HepG2 (cell line): ENCODE results near the gene WNT9A. TPM values are rescaled to one million over a fixed set of nuclear protein-coding genes. Genes with fewer than 3 reads are reported as not detected.

ENCODE experiments used
- ATAC-seq: fragments of 200-7000 bp; cut with Tn5 transposase; 3 replicates; pipeline ENCODE4 v1.9.1; 2020; ENCODE audit warnings: mild to moderate bottlenecking, moderate library complexity
- BruUV-seq: library from RNA; stranded (reverse); fragments of 400-500 nt; replicated peaks from 2 replicates; lab custom pipeline; 2021; lab: Mats Ljungman, UMichigan
- CTCF ChIA-PET: fragments of 300-600 bp; formaldehyde crosslinking; extraction: SDS; loops from one replicate; lab custom pipeline; 2021; ENCODE audit warnings: low total read pairs, inconsistent platforms, low intra/inter-chr PET ratio; lab: Yijun Ruan, JAX
- POLR2A ChIA-PET: fragments of 350-600 bp; sonication (Branson Sonifier 250); formaldehyde crosslinking; loops from one replicate; lab custom pipeline; 2020; ENCODE audit warnings: antibody characterized with exemption, inconsistent platforms; lab: Yijun Ruan, JAX
- DNase-seq: peaks from one replicate; pipeline ENCODE4 v3.0.0-alpha.2; 2015; ENCODE audit warnings: low spot score
- FAIRE-seq: peaks from 3 replicates; lab custom pipeline; 2011; peaks lifted over from hg19 to GRCh38; lab: Jason Lieb, UNC
- H2AFZ ChIP-seq: one replicate; pipeline ENCODE4 v1.6.1; 2011; ENCODE audit warnings: low read length, inconsistent platforms
- H3K27ac ChIP-seq: fragments of 300-600 bp; 3 replicates; pipeline ENCODE4 v1.8.0; 2011; ENCODE audit warnings: mixed run types, mild to moderate bottlenecking, mixed read lengths, low read length, inconsistent platforms; ENCODE audit not compliant: insufficient read depth; ENCODE audit errors: extremely low read length
- H3K27me3 ChIP-seq, 2 experiments: fragments of 200-600 bp in 1 of 2; 2 replicates in 1 of 2; 3 replicates in 1 of 2; pipeline versions ENCODE4 v1.6.0 to v1.8.0; 2011; ENCODE audit warnings: low read length in 2 of 2, mild to moderate bottlenecking in 2 of 2, moderate library complexity in 2 of 2, inconsistent platforms in 1 of 2; ENCODE audit not compliant: insufficient read depth in 2 of 2, control insufficient read depth in 1 of 2
- H3K36me3 ChIP-seq, 2 experiments: fragments of 200-600 bp in 1 of 2; replicated peaks in 1 of 2; 2 replicates in 1 of 2; 3 replicates in 1 of 2; pipeline versions ENCODE4 v1.5.1 to v1.8.0; 2011; ENCODE audit warnings: low read length in 2 of 2, inconsistent platforms in 1 of 2; ENCODE audit not compliant: insufficient read depth in 2 of 2, control insufficient read depth in 1 of 2
- H3K4me1 ChIP-seq: 2 replicates; pipeline ENCODE4 v1.5.1; 2012; ENCODE audit warnings: low read length, inconsistent platforms; ENCODE audit not compliant: insufficient read depth
- H3K4me2 ChIP-seq: 2 replicates; pipeline ENCODE4 v1.6.0; 2011; ENCODE audit warnings: low read depth, low read length, inconsistent platforms
- H3K4me3 ChIP-seq, 3 experiments: fragments of 200-600 bp in 1 of 3; sonication (generic), shearing (Covaris generic) in 1 of 3; replicated peaks in 1 of 3; 2 replicates each; pipeline ENCODE4 v1.5.1; 2011 to 2016; ENCODE audit warnings: low read length in 3 of 3, inconsistent platforms in 2 of 3, low read depth in 2 of 3, mild to moderate bottlenecking in 2 of 3, control low read depth in 1 of 3, mixed read lengths in 1 of 3; ENCODE audit not compliant: insufficient read depth in 1 of 3
- H3K79me2 ChIP-seq: one replicate; pipeline ENCODE4 v1.6.1; 2011; ENCODE audit warnings: low read length, inconsistent platforms; ENCODE audit not compliant: insufficient read depth
- H3K9ac ChIP-seq: 2 replicates; pipeline ENCODE4 v1.6.0; 2011; ENCODE audit warnings: mild to moderate bottlenecking, low read depth, low read length, inconsistent platforms; ENCODE audit not compliant: insufficient read depth
- H3K9me3 ChIP-seq: 2 replicates; pipeline ENCODE4 v1.5.1; 2012; ENCODE audit warnings: mild to moderate bottlenecking, low read length
- H4K20me1 ChIP-seq: 2 replicates; pipeline ENCODE4 v1.6.0; 2011; ENCODE audit warnings: inconsistent platforms, mild to moderate bottlenecking, low read length, moderate library complexity; ENCODE audit not compliant: insufficient read depth
- CCDC6 ChIP-seq: sonication (generic); formaldehyde crosslinking; IDR thresholded peaks from 2 replicates; pipeline ENCODE4 v1.8.1; 2022; ENCODE audit warnings: mild to moderate bottlenecking, missing genetic modification reagents, moderate library complexity
- KLF11 ChIP-seq: IDR thresholded peaks from 2 replicates; pipeline ENCODE4 v1.6.1; 2016; ENCODE audit warnings: missing compliant biosample characterization
- MAF1 ChIP-seq: sonication (generic); formaldehyde crosslinking; IDR thresholded peaks from 2 replicates; pipeline ENCODE4 v1.5.0; 2020; ENCODE audit warnings: missing genetic modification reagents, borderline replicate concordance
- MAZ ChIP-seq, 2 experiments: sonication (generic) in 1 of 2; formaldehyde crosslinking in 1 of 2; IDR thresholded peaks; 2 replicates each; pipeline versions ENCODE4 v1.5.0 to v1.6.1; 2012 to 2020; ENCODE audit warnings: low read depth in 2 of 2, mild to moderate bottlenecking in 2 of 2, borderline replicate concordance in 1 of 2, improper control_type of control experiment in 1 of 2, low read length in 1 of 2, missing genetic modification reagents in 1 of 2, moderate library complexity in 1 of 2
- NKX3-1 ChIP-seq: sonication (generic); formaldehyde crosslinking; IDR thresholded peaks from 2 replicates; pipeline ENCODE4 v1.5.0; 2020; ENCODE audit warnings: missing genetic modification reagents
- NR2F1 ChIP-seq, 2 experiments: fragments of 450-650 bp in 1 of 2; formaldehyde crosslinking in 1 of 2; IDR thresholded peaks; 2 replicates each; pipeline versions ENCODE4 v1.5.0 to v1.6.1; 2016 to 2020; ENCODE audit warnings: mild to moderate bottlenecking in 1 of 2, missing compliant biosample characterization in 1 of 2, missing genetic modification reagents in 1 of 2, moderate library complexity in 1 of 2
- PCBP2 ChIP-seq: fragments of 200-400 bp; formaldehyde crosslinking; optimal IDR thresholded peaks from 2 replicates; pipeline ENCODE3; 2018; ENCODE audit warnings: low read length, low read depth; ENCODE audit not compliant: poor library complexity, severe bottlenecking
- SCMH1 ChIP-seq: sonication (generic); formaldehyde crosslinking; IDR thresholded peaks from 2 replicates; pipeline ENCODE4 v1.9.0; 2021; ENCODE audit warnings: missing genetic modification reagents, mild to moderate bottlenecking, borderline replicate concordance
- STAG1 ChIP-seq: sonication (generic); formaldehyde crosslinking; IDR thresholded peaks from 2 replicates; pipeline ENCODE4 v1.4.0; 2020; ENCODE audit warnings: missing genetic modification reagents
- TBX2 ChIP-seq: sonication (generic); formaldehyde crosslinking; IDR thresholded peaks from 2 replicates; pipeline ENCODE4 v1.5.0; 2020; ENCODE audit warnings: missing genetic modification reagents, mild to moderate bottlenecking, borderline replicate concordance
- ZBTB37 ChIP-seq: sonication (generic); formaldehyde crosslinking; IDR thresholded peaks from 2 replicates; pipeline ENCODE4 v1.4.0; 2020; ENCODE audit warnings: mild to moderate bottlenecking, missing genetic modification reagents
- ZBTB38 ChIP-seq: sonication (generic); formaldehyde crosslinking; IDR thresholded peaks from 2 replicates; pipeline ENCODE4 v1.5.1; 2020; ENCODE audit warnings: mild to moderate bottlenecking, missing genetic modification reagents
- ZNF572 ChIP-seq: sonication (generic); formaldehyde crosslinking; IDR thresholded peaks from 2 replicates; pipeline ENCODE4 v1.5.1; 2020; ENCODE audit warnings: mild to moderate bottlenecking, missing genetic modification reagents
- ZNF792 ChIP-seq: IDR thresholded peaks from 2 replicates; pipeline ENCODE4 v1.6.1; 2016
- WGBS: methylation state at CpG from one replicate; pipeline ENCODE4 v1.1.6; 2017; ENCODE audit warnings: low lambda C conversion rate; 5-methylcytosine and 5-hydroxymethylcytosine counted together
- in situ Hi-C: cut with HindIII; loops from 2 replicates; pipeline ENCODE4 v1.10.0; 2017; ENCODE audit warnings: low pct_unique_long_range_greater_than_20kb; ENCODE audit not compliant: extremely low pct_ligation_motif_present
- intact Hi-C: fragments of 100-400 bp; cut with micrococcal nuclease; formaldehyde crosslinking; loops from one replicate; pipeline ENCODE4 v1.10.0; 2022; ENCODE audit not compliant: unreplicated experiment
- polyA plus RNA-seq, 8 experiments: library from polyadenylated mRNA; depleted of rRNA in 3 of 8; stranded (reverse) in 7 of 8; unstranded in 1 of 8; fragments of >200 nt; fragmentation: Illumina TruSeq in 4 of 8; extraction: Trizol in 4 of 8; gene quantifications; 2 replicates each; pipeline versions ENCODE4 v1.2.1 to v1.2.3, GENCODE V29; 2011 to 2016; ENCODE audit warnings: low read depth in 4 of 8, missing spikeins in 1 of 8, mixed read lengths in 1 of 8; ENCODE audit not compliant: insufficient read depth in 1 of 8
- total RNA-seq, 5 experiments: library from RNA; depleted of rRNA; stranded (reverse); fragments of >200 nt; fragmentation: Illumina TruSeq; extraction: Trizol; gene quantifications; 2 replicates each; pipeline ENCODE4 v1.2.3, GENCODE V29; 2016; ENCODE audit warnings: low read depth in 1 of 5
- TF ChIP-seq, protein P1 (sequence below): sonication (generic); formaldehyde crosslinking; IDR thresholded peaks from 2 replicates; pipeline ENCODE4 v1.5.1; 2020; ENCODE audit warnings: mild to moderate bottlenecking, missing genetic modification reagents, moderate library complexity
- TF ChIP-seq, protein P2 (sequence below): sonication (generic); formaldehyde crosslinking; IDR thresholded peaks from 2 replicates; pipeline ENCODE4 v1.5.0; 2020; ENCODE audit warnings: mild to moderate bottlenecking, missing genetic modification reagents
- TF ChIP-seq, protein P3 (sequence below): sonication (generic); formaldehyde crosslinking; IDR thresholded peaks from 2 replicates; pipeline ENCODE4 v1.4.0; 2020; ENCODE audit warnings: missing genetic modification reagents, low read depth, mild to moderate bottlenecking, borderline replicate concordance

Gene WNT9A
- total and polyA plus RNA-seq, 2 of the 13 experiments (the other 11 are each of a cell fraction or from before 2014, with no cell fraction given), result 0.04 TPM; not detected in 1

DNA sequence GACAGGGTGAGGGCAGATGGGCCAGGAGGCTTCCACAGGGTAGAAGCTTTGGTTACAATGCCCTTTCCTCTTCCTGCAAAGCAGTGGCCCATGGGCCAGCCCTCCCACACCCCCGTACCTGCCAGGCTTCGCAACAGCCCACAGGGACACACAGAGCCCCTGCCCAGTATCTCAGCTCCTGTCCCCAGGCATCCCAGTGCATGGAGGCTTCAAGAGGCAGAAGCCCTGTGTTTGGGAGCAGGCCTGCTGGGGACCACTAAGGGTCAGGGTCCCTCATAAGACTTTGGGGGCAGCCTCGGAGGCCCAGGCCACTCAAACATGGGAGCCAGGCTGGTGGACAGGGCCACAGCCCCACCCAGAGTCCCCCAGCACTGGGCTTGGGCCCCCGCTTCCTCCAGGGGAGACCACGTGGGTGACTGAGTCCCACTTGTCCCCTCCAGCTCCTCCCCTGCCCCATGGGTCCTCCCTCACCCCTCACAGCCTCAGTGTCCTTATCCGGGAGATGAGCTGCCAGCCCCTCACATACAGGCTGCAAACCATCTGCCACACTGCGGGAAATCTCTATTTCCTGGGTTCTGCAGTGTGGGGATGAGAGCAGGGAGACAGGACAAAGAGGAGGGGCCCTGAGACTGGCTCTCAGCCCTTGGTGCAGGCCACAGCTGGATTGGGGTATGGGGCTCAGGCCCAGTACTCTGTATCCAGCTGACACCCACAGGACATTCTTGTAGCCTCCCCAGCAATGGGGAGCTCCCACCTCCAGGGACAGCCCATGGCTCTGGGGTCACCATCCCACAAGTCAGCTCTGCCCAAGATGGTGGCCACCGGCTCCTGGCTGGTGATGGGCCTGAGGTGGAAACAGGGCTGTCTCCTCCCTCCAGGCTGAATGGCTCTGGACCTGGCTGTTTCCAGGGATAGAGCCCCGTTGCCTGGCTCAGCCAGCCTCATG is 50.7 kb downstream of the WNT9A start:
- POLR2A ChIA-PET, result no interaction called here
- TF ChIP-seq MAZ (IDR thresholded peaks at IDR 0.05; ENCODE audit: borderline replicate concordance, low read depth, low read length) (no peak), MAZ (CRISPR knock-in tag; IDR thresholded peaks at IDR 0.05; ENCODE audit: low read depth) (no peak), STAG1 (no peak), ZBTB37 (no peak), KLF11 (CRISPR knock-in tag) (no peak), ZBTB38 (CRISPR knock-in tag) (no peak), ZNF792 (no peak), SCMH1 (CRISPR knock-in tag) (no peak), ZNF572 (CRISPR knock-in tag) (no peak), NKX3-1 (CRISPR knock-in tag) (no peak), MAF1 (CRISPR knock-in tag) (no peak), NR2F1 (CRISPR knock-in tag; IDR thresholded peaks at IDR 0.05) (no peak), TBX2 (CRISPR knock-in tag) (no peak), PCBP2 (no peak), CCDC6 (CRISPR knock-in tag) (no peak)
- TF ChIP-seq, protein P1, sequence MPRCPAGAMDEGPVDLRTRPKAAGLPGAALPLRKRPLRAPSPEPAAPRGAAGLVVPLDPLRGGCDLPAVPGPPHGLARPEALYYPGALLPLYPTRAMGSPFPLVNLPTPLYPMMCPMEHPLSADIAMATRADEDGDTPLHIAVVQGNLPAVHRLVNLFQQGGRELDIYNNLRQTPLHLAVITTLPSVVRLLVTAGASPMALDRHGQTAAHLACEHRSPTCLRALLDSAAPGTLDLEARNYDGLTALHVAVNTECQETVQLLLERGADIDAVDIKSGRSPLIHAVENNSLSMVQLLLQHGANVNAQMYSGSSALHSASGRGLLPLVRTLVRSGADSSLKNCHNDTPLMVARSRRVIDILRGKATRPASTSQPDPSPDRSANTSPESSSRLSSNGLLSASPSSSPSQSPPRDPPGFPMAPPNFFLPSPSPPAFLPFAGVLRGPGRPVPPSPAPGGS (CRISPR knock-in tag), result no peak
- TF ChIP-seq, protein P2, sequence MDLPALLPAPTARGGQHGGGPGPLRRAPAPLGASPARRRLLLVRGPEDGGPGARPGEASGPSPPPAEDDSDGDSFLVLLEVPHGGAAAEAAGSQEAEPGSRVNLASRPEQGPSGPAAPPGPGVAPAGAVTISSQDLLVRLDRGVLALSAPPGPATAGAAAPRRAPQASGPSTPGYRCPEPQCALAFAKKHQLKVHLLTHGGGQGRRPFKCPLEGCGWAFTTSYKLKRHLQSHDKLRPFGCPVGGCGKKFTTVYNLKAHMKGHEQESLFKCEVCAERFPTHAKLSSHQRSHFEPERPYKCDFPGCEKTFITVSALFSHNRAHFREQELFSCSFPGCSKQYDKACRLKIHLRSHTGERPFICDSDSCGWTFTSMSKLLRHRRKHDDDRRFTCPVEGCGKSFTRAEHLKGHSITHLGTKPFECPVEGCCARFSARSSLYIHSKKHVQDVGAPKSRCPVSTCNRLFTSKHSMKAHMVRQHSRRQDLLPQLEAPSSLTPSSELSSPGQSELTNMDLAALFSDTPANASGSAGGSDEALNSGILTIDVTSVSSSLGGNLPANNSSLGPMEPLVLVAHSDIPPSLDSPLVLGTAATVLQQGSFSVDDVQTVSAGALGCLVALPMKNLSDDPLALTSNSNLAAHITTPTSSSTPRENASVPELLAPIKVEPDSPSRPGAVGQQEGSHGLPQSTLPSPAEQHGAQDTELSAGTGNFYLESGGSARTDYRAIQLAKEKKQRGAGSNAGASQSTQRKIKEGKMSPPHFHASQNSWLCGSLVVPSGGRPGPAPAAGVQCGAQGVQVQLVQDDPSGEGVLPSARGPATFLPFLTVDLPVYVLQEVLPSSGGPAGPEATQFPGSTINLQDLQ (CRISPR knock-in tag), result no peak
- TF ChIP-seq, protein P3, sequence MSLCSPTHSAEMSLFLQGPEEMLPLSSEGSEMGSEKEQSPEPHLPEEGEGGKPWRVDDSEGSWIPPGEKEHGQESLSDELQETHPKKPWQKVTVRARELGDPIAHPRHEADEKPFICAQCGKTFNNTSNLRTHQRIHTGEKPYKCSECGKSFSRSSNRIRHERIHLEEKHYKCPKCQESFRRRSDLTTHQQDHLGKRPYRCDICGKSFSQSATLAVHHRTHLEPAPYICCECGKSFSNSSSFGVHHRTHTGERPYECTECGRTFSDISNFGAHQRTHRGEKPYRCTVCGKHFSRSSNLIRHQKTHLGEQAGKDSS (CRISPR knock-in tag), result no peak

More for the DNA sequence above, 50.7 kb downstream of the WNT9A start:
- H3K4me3 ChIP-seq, result peak overlapping the region in 1 of 3 experiments; percentile 6; a peak in 1 of 6 replicates
- DNase-seq, result no peak
- H3K4me2 ChIP-seq, result peak overlapping the region; percentile 60; the same call in 1 of the 2 replicates
- no peaks in the 10 kb centered on the region for H3K36me3 ChIP-seq
- BruUV-seq, result no TSS peak
- H3K4me1 ChIP-seq, result peaks cover 20% of the 10 kb centered on the region
- no peaks in the 10 kb centered on the region for H3K79me2 ChIP-seq
- no peaks in the 10 kb centered on the region for H3K9me3 ChIP-seq
- no peak overlapping the region for H3K27ac ChIP-seq
- no peak overlapping the region for H2AFZ ChIP-seq
- FAIRE-seq, result no peak
- no peaks in the 10 kb centered on the region for H4K20me1 ChIP-seq
- CTCF ChIA-PET, result no interaction called here
- H3K27me3 ChIP-seq, result peaks cover 4 to 36% of the 10 kb centered on the region in 2 experiments
- in situ Hi-C loops, result no loop called here
- no peak overlapping the region for H3K9ac ChIP-seq
- 51% methylated on average over 3 of the region's 9 CpGs for WGBS
- ATAC-seq, result no peak; the same call in 2 of the 3 replicates
- intact Hi-C loops, result no loop called here
